Middle frontal gyrus (tissue), 1 donor: ENCODE data around the gene MYPN.
"Not testable (repeated sequence)": the region's sequence is repeated elsewhere in the genome, so short reads cannot be mapped to it uniquely, and the experiment has no call there.

Experiments
- DNase-seq: peaks from one replicate; pipeline ENCODE4 v3.0.0-alpha.2; 2015; ENCODE audit warnings: low spot score; ENCODE audit errors: extremely low spot score

The MYPN gene

DNA sequence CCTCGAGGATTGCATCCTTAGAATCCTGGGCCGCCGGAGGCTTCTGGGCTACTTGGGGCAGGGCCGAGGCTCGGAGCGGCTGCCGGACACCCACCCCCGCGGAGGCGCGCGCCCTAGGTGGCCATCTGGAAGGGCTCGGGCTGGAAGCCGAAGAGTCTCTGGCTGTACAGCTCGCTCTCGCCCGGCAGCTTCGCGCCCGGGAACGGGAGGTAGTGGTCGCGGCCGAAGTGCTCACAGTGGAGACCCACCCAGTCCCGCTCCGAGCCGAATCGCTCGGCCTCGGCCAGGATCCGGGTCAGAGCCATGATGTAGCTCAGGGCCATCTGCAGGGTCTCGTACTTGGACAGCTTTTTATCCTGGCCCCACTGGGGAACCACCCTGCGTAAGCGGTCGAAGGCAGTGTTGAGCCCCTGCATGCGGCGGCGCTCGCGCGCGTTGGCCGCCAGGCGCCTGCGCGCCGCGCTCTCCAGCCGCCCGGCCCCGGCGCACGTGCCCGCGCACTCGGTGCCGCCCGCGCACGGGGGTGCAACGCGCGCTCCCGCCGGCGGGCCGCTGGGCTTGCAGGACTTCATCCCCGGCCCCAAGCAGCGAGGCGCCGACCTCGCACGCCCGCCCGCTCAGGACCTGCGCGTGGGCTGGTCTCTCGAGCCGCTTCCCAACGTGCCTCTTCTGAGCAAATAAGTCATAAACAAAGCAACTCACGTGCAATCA lies 122.0 kb downstream of the MYPN start:
- DNase-seq = peak; percentile 42

DNA sequence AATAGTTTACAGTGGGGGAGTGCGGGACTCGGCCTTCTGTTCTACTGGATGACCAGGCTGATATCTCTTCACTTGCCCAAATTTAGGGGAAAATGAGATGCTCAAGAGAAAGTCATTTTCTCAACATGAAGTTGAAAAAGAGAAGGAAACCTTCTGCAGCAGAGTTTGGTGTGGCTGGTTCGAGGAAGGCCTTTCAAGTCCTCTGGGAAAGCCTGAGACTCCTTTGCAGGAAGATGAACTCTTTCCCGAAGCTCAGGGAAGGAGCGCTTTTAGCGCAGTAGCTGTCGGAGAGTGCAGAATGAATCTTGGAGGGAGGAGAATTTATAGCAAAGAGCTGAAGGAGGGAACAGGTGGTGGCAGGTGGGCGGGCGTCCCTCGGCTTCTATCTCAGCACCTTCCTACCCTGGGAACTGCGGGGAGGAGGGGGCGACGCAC lies 122.5 kb downstream of the MYPN start, which contains the start of gene ATOH7:
Gene ATOH7 (minus strand): TSS at position 297 of the 435 bp plus-strand sequence. CDS start 436 bp downstream, outside the sequence.
- peak; percentile 46 for DNase-seq

DNA sequence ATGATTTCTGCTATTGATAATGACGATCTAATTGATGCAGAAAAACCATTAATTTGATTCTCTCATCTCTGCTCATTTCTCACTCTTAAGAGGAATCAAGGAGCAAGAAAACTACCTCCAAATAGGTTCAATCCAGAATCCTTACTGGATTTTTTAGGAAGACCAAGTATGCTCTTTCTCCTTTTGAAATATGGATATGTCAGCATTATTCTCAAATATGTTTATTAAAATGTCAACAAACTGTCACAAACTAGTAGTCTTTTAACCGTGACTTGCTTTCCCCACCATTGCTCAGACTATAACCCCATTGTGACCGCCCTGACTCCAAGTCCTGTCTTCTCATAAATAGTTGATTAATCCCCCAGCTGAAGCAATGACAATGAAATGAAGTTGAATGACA lies 123.8 kb downstream of the MYPN start:
- DNase-seq = no peak

DNA sequence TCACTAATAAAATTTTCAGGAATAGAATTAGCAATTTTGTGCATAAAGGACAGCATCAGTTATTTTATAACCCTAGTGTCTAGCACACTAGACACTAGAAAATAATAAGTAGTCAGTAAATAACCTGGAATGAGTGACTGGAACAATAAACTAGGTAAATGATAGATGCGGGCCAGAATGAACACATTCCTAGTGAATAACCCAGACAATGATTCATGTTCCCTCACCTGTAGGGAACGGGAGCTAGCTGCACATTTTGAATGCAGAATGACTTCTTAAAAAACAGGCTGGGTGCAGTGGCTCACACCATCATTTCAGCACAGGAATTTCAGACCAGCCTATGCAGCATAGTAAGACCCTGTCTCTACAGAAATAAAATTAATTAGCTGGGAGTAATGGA lies 125.8 kb downstream of the MYPN start:
- DNase-seq = no peak

DNA sequence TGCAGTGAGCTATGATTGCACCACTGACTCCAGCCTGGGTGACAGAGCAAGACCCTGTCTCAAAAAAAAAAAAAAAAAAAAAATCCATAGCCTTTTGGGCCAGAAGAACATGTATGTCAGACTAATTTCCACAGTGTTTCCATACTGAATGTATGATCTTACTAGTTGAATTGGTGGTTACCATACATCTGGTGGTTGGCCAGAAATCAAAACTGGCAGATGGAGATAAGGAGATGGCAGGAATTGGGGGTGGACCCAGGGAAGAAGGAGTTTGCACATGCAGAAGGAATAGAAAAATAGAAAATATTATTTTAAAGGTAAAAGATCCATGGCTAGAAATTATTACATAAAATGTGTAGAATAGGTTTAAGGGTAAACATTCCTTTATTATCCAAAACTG lies 126.3 kb downstream of the MYPN start:
- no peak for DNase-seq

DNA sequence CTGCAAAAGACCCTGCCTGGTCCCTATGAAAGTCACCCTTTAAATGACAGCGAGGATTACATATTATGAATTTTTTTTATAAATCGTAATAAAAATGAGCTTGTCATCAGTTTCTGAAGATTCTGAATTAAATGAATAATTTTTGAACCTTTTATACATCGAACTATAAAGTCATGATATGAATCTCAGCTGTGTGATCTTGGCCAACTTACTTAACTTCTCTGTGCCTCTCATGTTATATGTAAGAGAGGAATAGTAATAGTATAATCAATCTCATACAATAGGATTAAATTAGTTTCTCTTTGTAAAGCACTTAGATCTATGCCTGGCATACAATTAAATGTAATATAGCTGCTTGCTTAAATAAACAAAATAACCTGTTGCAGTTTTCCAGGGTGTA lies 127.9 kb downstream of the MYPN start:
- no peak for DNase-seq

DNA sequence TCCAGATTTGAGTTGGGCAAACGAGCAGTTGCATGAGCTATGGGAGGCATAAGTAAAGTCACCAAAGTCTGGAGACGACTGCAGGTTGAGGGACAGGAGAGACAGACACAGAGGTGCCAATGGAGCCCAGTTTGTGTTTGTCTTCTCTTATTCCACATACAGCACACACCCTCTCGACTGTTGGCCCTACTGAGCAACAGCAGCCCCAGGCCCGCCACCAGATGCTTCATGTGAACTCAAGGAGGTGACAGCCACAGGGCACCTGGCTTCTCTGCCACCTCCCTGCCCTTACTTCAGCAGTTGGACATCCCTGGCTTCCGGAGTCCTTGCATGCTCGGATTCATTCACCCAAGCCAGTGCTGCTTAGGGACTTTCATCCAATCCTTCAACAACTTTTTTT lies 129.1 kb downstream of the MYPN start:
- no peak for DNase-seq

DNA sequence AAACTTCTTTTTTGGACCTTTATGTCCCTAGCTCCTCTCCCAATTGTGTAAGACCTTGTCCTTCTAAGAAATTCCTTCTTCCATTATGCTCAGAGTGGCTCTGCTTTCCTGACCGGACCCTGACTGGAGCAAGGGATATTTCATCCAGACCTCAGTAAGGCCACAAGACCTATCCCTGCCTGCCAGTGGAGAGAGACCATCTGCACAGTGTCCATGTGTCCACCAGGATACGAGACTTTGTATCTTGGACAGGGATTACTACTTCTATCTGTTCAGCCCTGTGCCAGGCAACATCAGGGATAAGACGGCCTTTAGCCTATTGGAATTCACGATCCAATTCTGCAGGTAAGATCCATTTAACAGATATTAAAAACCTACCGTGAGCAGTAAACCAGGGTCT lies 129.8 kb downstream of the MYPN start:
- no peak for DNase-seq

DNA sequence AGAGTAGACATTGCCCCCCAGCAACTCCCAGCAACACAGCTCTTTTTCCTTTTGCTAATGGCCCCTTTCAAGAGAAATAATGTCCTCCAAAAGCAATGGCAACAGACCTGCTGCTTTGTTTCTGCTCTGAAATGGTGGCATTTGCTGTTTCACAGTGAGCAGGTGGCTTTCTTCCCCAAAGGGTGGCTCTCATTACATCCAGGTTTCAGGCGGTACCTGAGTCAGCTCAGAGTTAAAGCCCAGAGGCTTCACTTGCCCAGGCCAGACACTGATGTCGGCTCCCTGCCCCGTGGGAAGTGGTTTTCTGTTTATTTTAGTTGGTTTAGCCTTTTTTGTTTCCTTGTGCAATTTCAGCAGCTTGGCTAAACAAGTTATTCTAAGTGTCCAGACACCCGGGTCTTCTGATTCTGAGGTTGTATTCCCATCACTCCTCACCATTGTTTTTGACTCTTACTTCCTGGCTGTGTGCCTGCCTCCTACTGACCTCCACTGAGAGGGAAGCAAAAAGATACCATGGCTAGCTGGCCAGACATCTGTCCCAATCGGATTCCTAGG lies 130.4 kb downstream of the MYPN start:
- no peak for DNase-seq

DNA sequence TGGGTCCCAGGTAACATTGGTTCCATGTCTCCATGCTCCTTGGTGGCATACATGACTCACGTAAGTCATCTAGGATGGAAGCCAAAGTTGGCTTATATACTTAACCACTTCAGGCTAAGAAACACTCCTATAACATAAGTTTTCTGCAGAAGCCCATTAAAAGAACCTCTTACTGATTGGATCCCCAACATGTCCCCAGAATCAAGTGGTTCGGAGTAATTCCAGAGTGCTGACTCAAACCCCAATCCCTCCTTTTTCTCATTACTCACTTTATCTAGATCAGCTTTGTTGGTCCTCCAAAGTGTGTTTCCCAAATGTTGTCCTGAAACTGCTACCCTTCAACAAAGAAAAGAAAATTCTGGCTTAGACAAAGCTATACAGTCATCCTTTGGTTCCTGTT lies 132.8 kb downstream of the MYPN start:
- DNase-seq = no peak

DNA sequence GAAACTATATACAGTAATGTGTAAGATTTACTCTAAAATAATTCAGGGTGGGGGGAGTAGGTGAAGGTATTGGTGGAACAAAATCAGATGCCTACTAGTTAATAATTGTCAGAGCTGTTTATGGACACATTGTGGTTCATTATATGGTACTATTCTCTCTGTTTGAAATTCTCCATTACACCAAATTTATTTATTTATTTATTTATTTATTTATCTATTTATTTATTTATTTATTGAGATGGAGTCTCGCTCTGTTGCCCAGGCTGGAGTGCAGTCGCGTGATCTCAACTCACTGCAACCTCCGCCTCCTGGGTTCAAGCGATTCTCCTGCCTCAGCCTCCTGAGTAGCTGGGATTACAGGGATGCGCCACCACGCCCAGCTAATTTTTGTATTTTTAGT lies 137.1 kb downstream of the MYPN start:
- DNase-seq = not testable (repeated sequence)

DNA sequence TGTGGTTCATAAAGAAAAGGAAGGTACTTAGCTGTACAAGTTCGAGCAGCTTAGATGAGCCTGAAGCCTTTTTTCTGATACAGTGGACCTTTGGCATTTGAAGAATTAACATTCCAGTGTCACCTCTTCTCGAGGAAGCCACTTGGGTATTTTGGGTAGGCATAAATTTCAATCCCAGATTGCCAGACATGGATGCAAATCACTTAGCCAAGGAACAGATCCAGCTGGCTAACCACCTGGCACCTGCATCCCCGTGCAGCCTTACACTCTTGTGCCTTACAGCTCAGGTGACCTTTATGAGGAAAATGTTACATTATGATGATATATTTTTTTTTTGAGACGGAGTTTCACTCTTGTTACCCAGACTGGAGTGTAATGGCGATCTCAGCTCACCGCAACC lies 138.6 kb downstream of the MYPN start:
- no peak for DNase-seq

DNA sequence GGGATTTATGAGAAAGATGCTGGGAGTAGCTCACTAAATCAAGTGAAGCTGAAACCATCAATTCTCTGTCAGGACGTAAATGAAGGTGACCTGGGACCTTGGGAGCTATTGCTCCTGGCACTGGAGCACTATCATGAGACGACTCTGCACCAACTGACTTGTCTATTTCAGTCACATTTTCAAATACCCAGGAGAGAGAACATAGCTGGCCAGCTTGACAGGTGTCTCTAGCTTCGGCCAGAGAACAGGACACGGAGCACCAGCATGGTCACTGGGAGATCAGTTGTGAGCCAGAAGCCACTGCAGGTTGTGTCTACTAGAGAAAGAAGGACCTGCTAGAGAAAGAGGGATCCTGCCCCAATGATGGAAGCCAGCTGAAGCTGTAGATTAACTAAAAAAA lies 140.0 kb downstream of the MYPN start:
- no peak for DNase-seq

DNA sequence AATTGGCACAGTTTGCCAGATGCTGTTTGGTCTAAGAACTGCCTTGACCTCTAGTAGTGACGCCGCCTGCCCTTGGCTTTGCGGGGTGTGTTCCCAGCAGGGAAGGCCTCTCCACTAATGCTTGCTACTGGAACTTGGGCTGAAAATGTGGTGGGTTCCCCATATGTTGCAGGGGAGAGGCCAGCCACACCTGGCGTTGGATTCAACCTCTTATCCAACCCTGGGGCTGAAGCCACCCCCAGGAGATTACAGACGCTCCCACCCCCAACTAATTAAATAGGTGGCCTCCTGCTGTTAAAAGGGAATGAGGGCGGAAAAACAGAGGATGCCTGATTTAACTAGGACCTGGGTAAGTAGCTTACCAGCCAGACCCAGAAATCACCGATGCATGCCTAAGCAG lies 141.9 kb downstream of the MYPN start:
- DNase-seq = no peak

DNA sequence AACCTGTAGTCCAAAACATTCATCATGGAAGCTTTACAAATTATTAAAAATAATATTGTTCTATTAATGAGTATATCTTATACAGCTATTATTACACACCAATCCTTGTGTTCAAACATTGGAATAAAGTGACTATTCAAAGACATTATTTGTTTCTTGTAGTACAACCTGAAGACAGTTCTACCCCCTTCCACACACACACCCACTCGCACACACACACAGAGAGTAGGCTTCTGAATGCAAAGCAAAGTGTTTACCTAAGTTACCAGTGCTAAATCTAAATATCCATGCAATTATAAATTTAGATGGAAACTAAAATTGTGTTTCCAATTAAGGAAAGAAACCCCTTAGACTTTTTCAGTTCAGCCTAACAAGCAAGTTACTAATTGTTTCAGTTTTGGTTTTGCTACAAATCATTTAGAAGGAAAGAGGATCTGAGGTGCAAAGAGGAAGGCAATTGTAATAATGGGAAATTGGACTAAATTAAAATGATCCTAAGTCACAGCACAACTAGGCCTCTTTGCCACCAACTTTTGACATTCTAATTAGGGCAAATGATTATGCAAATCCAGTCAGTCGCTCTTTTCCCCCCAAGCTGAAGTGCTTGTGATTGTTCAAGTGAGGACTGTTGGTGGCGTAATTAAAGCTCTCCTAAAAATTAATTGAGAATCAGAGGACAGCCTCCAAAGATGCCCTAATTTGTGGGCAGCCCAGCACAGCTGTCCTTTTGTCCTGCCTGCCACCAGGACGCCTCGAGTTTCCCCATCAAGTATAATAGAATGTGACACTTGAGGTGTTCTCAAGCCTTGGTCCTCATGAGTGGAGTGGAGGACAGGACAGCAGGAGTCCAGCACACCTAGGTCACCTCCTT lies 142.6 kb downstream of the MYPN start:
- no peak for DNase-seq

DNA sequence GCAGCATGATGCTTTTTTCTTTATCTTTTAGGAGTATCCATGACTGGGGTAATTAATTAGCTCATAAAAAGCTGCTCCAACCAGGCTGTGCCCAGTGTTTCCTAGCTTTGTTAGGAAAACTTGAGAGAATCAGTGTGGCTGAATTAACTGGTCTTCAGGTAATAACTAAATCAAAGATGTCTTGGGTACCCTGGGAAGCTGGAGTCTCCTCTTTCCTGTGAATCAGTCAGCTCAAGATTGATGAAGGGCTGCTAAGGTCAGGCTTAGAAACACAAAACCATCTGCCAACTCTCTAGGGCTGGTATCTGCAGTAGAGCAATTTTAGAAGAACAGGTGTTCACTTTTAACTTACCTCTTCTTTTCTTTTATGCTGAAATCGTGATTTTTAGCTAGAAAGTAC lies 144.1 kb downstream of the MYPN start:
- DNase-seq = no peak

DNA sequence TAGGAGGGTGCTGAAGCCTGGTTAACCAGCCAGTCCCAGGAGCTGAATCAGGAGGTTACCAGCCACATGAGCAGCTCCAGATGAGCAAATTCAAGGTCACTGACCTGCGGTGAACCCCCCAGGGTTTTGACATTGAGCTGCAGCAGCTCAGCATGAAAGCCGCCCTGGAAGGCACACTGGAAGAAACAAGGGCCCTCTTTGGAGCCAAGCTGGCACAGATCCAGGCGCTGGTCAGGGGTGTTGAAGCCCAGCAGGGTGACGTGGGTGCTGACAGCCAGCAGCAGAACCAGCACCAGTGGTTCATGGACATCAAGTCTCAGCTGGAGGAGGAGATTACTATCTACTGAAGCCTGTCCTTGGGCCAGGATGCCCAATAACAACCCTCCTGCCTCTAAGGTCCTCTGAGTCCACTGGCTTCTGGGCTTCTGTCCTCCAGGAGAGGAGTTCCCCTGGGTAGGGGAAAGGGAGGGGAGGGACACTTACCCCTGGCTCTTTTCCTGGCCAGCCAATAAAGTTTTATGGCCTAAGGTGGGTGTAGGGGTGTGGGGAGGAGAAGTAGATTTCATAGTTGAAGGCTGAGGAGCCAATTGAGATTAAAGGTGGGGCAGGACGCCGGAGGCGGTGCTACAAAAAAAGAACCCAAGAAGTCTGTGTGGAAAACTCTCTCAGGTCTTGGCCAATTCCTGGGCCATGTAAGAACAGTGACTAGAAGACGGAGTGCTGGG lies 152.0 kb downstream of the MYPN start:
- DNase-seq = no peak
